HG02840 (cell line): ENCODE data around the gene SLC6A19.
"Not testable (repeated sequence)": the region's sequence is repeated elsewhere in the genome, so short reads cannot be mapped to it uniquely, and the experiment has no call there.

Source experiments
- ATAC-seq: cut with Tn5 transposase; IDR thresholded peaks from one replicate; pipeline ENCODE4 v1.9.1; 2021; ENCODE audit warnings: mild to moderate bottlenecking, moderate library complexity, moderate number of reproducible peaks; ENCODE audit not compliant: unreplicated experiment, low FRiP score

The SLC6A19 gene

GRCh38 chr5:1254196-1254595 is 52.8 kb downstream of the SLC6A19 start:
- ATAC-seq = no peak

- ATAC-seq = no peak
Measured at GRCh38 chr5:1255081-1255561, 53.7 kb downstream of the SLC6A19 start.

- ATAC-seq = no peak
Measured at GRCh38 chr5:1256776-1257175, 55.4 kb downstream of the SLC6A19 start.

- ATAC-seq = no peak
Measured at GRCh38 chr5:1257363-1257762, 56.0 kb downstream of the SLC6A19 start.

GRCh38 chr5:1257841-1258240 is 56.4 kb downstream of the SLC6A19 start:
- ATAC-seq = no peak

GRCh38 chr5:1259806-1260480 is 58.5 kb downstream of the SLC6A19 start:
- no peak for ATAC-seq

- ATAC-seq = no peak
Measured at GRCh38 chr5:1261643-1262042, 60.2 kb downstream of the SLC6A19 start.

GRCh38 chr5:1262381-1262780 is 61.0 kb downstream of the SLC6A19 start:
- no peak for ATAC-seq

GRCh38 chr5:1264211-1264610 is 62.8 kb downstream of the SLC6A19 start:
- ATAC-seq = no peak

GRCh38 chr5:1265026-1265425 is 63.6 kb downstream of the SLC6A19 start:
- no peak for ATAC-seq

- ATAC-seq = no peak
Measured at GRCh38 chr5:1265461-1266455, 64.4 kb downstream of the SLC6A19 start.

GRCh38 chr5:1266791-1267190 is 65.4 kb downstream of the SLC6A19 start:
- ATAC-seq = no peak

- not testable (repeated sequence) for ATAC-seq
Measured at GRCh38 chr5:1267464-1267863, 66.1 kb downstream of the SLC6A19 start.

GRCh38 chr5:1268056-1268455 is 66.7 kb downstream of the SLC6A19 start:
- ATAC-seq = no peak

GRCh38 chr5:1268666-1269065 is 67.3 kb downstream of the SLC6A19 start:
- no peak for ATAC-seq

- no peak for ATAC-seq
Measured at GRCh38 chr5:1270426-1270825, 69.0 kb downstream of the SLC6A19 start.

GRCh38 chr5:1270933-1271914 is 69.8 kb downstream of the SLC6A19 start:
- no peak for ATAC-seq

GRCh38 chr5:1272201-1272600 is 70.8 kb downstream of the SLC6A19 start:
- no peak for ATAC-seq

GRCh38 chr5:1273745-1274144 is 72.3 kb downstream of the SLC6A19 start:
- ATAC-seq = no peak

- no peak for ATAC-seq
Measured at GRCh38 chr5:1274471-1274870, 73.1 kb downstream of the SLC6A19 start.
